ENCODE results near the gene EML1.

Gene EML1, protein sequence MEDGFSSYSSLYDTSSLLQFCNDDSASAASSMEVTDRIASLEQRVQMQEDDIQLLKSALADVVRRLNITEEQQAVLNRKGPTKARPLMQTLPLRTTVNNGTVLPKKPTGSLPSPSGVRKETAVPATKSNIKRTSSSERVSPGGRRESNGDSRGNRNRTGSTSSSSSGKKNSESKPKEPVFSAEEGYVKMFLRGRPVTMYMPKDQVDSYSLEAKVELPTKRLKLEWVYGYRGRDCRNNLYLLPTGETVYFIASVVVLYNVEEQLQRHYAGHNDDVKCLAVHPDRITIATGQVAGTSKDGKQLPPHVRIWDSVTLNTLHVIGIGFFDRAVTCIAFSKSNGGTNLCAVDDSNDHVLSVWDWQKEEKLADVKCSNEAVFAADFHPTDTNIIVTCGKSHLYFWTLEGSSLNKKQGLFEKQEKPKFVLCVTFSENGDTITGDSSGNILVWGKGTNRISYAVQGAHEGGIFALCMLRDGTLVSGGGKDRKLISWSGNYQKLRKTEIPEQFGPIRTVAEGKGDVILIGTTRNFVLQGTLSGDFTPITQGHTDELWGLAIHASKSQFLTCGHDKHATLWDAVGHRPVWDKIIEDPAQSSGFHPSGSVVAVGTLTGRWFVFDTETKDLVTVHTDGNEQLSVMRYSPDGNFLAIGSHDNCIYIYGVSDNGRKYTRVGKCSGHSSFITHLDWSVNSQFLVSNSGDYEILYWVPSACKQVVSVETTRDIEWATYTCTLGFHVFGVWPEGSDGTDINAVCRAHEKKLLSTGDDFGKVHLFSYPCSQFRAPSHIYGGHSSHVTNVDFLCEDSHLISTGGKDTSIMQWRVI

DNA sequence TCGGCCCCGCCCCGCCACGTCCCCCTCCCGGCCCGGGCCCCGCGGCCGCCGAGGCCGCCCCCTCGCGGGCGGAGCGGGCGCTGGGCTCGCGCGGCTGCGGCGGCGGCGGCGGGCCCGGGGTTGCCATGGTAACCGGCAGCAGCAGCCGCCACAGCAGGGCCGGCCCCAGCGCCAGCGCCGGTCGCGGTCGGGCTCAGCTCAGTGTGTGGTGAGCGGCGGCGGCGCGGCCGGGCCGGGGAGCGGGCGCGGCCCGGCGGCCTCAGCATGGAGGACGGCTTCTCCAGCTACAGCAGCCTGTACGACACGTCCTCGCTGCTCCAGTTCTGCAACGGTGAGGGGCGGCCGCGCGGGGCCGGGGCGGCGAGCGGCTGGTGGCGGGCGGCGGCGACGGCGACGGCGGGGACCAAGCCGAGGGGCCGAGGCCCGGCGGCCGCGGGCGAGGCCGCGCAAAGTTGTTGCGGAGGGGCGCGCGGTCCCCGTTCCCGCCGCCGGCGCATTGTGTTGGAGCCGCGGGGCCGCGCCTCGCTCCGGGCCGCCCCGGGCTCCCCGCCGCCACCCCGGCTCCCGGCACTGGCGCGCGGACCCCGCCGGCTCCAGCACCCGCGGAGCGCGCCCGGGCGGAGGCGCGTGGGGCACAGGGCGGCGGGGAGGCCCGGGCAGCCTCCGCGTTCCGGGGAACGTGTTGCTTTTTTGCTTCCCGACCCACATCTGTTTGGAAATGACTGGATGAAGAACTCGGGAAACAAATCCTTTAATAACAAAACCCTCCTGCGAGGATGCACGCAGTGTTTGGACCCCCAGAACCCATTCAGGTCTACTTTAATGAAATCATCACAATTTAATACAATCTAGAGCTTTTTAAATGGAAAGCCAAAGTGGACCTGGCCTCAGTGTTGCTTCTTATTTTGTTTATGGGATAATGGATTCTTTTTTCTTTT lies at the start of gene EML1:
TSS of gene EML1 (plus strand) at position 201 of the 938 bp plus-strand sequence. CDS start at position 265, 64 bp downstream.
- DNase-seq = no peak

DNA sequence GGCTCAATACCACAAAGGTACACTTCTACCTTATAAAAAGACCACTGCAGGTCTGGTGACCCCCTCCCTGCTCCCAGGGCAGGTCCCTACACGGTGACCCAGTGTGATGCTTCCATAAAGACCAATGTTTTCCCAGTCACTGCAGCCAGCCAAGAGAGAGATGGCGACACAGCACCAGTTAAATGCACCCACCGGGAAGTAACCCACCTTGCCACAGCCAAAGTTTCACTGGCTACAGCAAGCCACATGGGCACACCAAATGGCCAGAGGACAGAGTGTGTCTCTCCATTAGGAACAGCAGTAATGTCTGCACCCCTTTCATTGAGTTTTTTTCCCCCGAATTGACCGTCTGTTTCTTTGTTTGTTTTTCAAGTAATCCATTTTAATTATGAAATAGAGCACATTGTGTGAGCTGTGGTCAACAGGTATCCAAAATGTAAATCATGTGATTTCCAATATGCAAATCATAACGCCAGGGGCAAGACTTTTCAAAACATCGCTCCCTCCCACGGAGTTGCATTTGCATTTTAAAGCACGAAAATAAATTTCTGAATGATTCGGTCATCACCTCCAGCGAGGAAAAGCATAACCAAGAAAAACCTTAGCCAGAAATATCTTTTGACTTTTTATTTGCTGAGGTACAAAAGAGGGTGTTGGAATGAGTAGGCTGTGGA lies 48.9 kb upstream of the EML1 start:
- DNase-seq = no peak

DNA sequence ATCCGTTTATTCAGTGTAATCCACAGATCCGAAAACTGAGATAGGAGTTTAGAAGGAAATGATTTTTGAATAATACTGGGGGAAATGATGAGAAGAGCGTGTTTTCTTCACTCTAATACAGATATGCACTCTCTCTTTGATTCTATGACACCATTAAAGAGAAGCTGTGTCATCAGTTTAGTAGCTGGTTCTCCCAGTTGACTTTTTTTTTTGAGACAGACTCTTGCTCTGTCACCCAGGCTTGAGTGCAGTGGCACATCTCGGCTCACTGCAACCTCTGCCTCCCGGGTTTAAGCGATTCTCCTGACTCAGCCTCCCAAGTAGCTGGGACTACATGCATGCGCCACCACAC lies 48.4 kb upstream of the EML1 start:
- no peak for DNase-seq

DNA sequence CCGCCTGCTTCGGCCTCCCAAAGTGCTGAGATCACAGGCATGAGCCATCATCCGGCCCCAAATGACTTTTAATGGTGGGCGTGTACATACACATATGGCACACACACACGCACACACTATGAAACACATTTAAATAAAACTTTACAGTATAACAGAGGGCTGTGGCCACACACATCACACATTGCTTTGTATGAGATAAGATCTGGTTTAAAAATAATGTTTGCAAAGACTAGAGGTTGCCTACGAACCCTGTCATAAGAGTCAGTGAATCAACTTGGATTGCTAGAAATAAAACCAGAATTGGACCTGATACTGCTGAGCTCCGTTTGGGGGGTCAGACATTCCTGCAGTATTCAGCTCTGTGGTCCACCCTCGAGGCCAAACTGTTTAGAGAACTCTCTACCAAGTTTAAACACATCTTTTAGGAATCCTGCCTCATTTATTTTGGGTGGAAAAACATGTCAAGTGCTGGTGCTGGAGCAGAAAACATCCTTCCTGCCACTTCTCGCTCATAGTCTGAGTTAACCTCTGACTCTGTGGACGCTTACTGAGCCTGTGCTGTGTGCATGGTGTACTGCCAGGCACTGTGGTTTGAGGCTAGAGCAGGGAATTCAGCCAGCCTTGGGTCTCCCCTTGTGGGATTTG lies 47.8 kb upstream of the EML1 start:
- no peak for DNase-seq

DNA sequence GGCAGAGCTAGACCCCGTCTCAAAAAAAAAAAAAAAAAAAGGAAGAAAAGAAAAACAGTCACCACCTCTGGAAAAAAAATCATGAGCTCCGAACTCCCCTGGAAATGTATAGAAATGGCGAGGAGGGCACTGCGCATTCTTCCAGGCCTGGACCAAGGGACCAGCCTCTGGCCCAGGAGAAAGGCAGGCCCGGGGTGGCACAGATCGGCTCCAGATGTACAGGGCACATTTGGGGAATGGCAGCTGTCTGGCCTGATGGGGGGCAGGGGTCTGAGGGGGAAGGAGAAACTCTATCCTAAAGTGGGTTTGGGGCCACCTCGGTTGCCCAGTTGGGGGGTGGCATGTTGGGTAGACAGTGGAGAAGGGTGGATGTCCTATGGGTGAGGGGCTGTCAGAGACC lies 46.0 kb upstream of the EML1 start:
- no peak for DNase-seq

DNA sequence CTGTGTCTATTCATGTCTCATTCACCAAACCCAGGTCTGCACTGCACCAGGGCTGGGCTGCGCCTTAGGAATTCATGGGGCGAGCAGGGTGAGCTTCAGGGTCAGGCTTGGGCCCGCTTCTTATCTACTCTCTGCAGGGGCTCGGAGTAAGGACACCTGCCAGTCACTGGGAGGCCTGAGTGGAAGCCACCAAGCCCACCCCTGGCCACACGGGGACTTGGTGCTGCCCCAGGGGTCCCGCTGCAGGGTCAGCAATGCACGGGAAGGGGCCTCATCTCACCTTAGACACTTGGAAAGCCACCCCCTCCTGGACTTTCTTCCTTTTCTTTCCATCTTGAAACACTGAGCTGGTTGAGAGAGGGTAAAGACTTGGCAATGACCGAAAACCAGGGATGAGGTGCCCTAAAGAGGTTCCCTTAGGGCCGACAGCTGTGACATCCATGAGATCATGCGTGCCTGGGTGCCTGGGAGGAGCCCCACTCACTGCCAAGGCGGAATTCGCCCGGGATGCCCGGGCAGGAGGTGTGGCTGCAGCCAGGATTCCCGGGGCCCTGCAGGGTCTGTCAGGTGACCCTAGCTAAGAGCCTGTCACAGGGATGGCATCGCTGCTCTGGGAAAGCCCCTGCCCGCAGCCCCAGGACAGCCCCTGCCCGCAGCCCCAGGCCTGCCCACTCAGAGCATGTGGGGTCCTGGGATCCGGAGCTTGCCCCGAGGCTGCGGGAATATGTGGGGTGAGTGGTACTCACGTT lies 45.5 kb upstream of the EML1 start:
- no peak for DNase-seq

DNA sequence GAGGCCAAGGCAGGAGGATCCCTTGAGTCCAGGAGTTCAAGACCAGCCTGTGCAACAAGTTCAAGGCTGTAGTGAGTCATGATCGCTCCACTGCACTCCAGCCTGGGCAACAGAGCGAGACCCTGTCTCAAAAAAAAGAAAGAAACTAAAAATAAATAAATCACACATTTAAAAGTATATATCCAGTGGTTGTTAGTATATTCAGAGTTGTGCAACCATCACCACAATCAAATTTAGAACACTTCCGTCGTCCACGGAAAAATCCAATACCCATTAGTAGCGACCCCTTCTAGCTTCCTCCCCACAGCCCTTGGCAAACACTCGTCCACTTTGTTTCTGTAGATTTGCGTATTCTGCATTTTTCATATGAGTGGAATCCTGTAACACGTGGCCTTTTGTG lies 44.7 kb upstream of the EML1 start:
- no peak for DNase-seq

DNA sequence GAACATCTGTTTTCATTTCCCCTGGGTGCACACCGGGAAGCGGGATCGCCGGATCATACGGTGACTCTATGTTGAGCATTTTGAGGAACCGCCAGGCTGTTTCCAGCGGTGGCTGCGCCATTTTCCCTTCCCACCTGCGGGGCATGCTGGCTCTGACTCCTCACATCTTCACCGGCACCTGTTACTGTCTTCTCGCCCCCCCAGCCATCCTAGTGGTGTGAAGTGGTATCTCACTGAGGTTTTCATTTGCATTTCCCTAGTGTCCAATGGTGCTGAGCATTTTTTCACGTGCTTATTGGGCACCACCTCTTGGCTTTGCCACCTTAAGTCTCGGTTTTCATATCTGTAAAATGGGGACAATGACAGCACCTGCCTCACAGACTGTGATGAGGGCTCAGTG lies 44.1 kb upstream of the EML1 start:
- no peak for DNase-seq

DNA sequence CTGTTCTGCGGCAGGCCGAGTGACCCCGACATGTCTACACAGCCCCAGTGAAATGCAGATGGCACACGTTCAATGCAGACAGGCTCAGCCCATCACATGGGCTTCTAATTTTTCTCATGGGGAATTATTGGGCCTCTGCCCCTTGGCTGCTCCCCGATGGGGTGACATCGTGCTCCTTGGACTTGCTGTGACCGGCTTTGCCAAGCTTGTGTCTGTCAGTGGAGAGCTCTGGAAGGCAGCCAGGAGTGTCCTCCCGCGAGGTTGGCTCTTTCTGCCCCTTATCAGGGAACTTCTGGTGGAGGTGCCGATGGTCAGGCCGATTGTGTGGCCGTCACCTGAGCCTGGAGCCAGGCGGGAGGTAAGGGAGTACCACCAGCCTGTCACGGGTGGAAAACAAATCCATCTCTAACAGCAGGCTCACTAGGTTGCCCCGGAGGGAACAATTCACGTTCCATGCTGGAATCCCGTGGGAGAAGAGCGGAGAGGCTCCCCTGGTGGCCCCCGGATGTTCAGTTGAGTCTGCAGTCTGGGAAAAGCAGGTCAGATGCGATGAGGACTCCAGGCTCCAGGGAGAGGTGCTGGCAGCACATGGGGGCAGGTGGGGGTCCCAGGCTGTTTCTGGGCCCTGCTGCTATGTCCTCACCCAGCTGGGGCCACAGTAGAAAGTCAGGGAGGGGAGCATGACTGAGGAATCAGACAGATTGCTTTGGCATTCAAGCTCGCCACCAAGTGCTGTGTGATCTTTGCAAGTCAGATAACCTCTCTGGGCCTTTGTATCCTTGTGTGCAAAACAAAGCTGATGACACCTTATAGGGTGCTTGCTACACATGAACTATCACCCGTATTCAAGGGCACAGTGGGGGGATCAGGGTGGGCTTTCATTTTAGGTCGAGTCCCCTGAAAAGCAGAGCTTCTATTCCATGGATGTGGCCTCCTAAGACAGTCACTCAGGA lies 43.2 kb upstream of the EML1 start:
- no peak for DNase-seq

DNA sequence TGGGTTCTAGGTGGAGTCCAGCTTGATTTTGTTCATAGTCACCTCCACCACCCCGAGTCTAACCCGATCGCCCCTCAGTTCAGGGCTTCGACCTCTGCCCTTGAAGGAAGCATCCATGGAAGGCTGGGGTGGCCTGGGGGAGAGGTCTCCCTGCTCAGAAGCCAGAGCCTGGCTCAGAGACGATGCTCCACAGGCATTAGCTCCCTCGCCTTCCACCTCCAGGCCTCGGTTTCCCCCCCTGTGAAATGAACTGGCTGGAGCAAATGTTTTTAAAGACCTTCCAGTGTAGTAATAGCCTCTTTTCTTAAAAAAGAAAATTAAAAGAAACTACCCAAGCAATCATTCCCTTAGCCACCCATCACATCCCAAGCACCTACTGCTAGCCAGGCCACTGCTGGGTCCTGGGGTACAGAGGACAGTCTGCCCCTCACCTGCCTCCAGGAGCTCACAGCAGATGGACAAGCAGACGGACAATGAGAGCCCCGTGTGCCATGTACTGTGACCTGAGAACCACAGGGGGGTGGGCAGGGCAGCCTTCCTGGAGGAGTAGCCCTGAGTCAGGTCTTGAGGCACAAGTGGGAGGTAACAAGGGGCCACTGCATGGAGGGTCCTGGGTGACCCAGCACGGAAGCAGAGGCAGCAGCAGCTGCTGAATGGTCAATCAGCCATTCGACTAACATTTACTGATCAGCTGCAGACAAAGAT lies 42.3 kb upstream of the EML1 start:
- DNase-seq = no peak

DNA sequence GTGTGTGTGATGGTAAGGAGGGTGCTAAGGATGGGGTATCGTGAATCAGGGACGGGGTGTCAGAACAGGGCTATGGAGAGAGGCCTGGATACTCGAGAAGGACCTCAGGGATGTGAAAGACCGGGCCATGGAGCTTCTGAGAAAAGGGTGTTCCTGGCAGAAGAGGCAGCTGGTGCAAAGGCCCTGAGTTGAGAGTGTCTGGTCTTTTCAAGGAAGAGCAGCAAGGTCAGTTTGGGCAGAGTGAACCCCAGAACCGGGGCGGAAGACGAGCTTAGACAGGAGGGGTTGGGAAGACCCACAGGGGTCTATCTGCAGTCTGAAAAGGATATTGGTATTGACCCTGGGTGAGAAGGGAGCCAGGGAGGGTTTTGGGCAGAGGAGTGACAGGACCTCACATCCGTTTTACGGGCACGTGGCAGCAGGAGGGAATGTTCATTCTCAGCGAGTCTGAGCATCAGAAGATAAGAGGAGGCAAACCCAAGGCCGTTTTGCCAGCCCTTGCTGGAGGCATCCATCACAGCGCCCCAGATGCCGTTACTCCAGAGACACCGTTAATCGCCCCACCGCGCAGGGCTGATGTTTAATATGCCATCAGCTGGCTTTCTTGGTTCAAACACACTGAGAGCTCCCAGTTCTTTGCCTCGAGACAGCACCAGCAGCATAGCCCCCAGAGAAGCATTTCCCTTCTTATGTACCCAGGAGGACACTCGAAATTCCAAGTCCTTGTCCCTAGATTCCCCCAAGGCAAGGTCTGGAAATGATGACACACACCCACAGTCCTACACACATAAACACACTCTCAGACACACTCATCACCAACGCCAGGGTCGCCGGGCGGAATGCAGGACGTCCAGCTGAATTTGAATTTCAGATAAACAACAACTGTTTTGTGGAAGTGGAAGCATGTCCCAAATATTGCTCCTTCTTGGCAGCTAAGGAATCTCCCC lies 41.4 kb upstream of the EML1 start:
- DNase-seq = no peak

DNA sequence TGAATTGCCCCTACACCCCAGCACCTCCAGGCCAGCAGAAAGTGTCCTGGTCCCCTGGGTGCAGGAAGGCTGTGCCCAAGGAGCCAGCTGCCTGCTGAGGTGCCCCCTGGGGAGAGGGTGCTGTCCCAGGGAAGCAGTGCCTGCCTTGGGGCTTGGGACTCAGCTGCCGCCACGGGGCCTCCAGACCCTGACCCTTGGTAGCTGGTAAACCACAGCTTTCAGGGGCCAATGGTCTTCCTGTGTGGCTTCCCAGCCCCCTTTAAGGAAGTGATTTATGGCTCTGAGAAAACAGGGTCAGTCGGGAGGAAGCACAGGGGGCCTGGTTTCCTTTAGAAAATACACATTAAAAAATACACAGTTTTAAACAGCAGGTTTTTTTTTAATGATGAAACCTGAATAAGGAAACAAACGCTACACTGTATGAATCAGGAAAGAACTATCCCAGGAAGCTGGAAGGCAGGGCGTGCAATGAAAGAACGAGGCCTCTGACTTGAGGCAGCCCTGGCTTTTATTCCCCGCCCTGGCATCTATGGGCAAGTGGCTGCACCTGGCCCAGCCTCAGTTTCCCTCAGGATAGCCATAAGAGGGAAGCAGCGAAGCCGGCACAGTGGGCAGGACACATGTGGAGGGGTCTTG lies 40.6 kb upstream of the EML1 start:
- DNase-seq = no peak

DNA sequence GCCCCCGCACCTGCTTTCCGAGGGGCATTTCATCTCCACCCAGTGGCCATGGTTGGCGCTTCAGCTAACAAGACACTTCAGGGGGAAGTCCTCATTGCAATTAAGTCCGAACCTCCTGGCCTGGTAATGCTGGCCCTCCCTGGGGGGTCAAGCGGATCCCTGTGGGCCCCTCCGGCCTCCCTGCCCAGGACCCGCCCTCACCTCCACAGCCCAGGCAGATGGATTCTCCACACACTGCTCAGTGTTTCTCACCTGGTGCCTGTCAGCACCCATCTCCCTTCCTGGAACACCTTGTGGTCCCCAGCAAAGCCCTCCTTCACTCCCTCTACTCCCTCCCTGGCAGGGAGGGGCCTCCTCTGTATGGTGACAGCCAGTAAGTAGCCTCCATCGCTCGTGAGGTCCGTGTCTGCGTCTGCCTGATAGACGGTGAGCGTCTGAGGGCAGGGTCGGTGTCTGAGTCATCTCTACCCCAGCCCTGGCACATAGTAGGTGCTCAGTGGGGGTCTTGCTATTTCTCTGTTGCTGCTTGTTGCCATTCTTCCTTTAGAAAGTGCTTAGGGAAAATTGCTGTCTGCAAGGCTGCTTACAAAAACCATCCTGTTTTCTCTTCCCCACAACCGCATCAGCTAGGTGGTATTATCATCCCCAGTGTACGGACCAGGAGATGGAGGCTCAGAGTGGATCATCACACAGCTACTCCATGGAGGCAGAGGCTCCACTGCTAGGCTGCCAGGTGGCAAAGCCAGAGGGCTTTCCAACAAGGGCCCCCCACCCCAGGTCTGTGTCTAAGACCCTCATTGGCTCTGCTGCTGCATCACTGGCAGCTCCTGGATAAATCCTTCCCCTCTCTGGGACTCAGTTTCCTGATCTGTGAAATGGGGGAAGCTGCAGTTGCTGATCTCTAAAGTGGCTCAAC lies 39.7 kb upstream of the EML1 start:
- DNase-seq = no peak

DNA sequence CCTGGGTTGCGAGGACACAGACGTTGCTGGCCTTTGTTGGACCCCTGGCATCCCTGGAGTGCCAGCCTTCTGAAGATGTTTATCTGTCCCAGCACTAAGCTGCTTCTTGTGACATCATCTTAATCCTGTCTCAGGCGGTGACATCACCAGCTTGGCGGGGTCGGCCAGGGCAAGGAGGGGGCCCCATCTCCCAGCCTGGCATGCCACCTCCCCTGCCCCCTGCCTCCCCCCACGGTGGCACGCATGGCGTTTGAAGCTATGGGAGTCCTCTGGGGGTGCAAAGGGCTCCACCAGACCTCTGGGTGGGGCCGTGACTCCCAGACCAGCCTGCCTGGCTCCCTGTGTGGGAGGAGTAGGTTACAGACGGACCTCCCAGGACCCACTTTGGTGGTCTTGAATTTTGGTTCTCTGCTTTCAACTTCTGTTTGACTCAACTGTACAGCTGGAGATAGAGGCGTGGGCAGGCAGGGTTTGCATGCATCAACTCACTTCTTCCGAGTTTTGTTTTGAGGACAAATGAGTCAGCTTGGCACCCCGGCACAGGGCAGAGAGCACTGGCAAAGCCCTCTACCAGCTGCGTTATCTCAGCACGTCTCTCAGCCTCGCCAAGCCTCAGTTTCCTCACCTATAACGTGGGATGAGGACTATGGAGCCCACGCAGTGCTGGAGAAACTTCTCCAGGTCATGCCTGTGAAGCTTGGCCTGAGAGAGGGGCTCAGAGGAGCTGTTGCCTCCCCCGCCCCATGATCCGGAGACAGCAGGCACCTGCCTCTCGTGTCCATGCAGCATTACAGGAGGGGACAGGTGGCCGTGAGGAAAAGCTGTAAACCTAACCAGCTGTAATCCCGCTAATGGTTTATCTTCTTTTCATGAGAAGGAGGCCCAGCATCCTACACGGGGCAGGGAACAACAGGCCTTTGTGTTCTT lies 38.8 kb upstream of the EML1 start:
- peak; percentile 67 for DNase-seq

DNA sequence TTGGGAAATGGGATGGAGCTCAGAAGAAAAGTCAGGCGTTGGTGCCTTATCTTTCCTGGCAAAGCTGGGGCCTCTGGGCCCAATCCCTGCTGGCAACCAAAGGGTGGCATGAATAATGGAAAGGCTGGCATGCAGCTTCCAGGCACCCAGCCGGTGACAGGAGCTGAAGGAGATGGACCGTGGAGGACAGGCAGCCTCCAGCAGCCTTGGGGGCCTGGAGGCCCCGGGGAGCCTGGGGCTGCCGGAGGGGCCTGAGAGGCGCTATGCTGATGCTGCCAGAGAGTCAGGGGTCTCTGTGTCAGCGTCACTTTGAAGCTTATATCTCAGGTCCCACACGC lies 38.2 kb upstream of the EML1 start:
- no peak for DNase-seq

All from NCI-H524 treated with DMSO at 0.1 percent for 48 hours (cell line).